GM21447 (cell line): ENCODE results near the gene ZDHHC15.
"Not testable (repeated sequence)": the region's sequence is repeated elsewhere in the genome, so short reads cannot be mapped to it uniquely, and the experiment has no call there.

Source experiments
- ATAC-seq: cut with Tn5 transposase; IDR thresholded peaks from one replicate; pipeline ENCODE4 v1.9.1; 2021; ENCODE audit not compliant: unreplicated experiment

Gene ZDHHC15

DNA sequence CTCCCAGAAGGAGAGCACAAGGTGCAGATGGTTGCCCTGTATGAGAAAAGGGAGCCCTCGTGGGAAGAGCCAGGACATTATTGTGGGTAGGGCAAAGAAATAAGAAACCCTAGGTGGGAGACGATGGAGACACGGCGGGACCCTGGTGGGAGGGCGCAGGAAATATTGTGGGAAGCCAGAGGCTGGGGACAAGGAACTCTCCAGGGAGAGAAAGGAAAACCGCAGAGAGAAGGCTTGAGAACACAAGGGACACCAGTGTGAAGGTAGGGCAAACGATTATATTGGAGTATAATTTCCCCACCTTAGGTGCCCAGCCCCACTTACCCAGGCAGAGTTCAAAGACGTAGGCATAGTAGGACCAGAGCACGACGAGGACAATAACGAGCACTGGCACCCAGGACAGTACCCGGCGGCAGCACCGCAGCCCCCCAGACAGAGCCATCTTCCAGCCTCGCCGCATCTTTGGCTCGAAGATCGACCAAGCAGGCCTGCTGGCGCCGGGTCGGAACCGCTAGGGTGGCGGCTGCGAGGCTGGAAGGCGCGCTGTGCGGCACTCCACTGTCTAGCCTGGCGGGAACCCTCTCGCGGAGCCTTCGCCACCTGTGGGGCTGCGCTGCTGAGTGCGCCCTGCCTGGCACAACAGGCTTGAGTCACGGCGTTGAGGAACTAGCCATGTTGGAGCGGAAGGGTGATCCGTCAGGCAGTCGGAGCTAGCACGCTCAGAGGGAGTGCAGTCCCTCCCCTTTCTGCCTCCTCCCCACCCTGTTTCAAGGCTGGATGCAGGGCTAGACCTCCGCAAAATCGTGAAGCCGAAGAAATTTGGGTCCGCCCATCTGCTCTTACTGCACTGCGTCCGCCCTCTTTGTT, at the start of gene ZDHHC15:
ZDHHC15 (minus strand) TSS at position 473 of the 867 bp plus-strand sequence; CDS start at position 460, 13 bp downstream.
- ATAC-seq = no peak

DNA sequence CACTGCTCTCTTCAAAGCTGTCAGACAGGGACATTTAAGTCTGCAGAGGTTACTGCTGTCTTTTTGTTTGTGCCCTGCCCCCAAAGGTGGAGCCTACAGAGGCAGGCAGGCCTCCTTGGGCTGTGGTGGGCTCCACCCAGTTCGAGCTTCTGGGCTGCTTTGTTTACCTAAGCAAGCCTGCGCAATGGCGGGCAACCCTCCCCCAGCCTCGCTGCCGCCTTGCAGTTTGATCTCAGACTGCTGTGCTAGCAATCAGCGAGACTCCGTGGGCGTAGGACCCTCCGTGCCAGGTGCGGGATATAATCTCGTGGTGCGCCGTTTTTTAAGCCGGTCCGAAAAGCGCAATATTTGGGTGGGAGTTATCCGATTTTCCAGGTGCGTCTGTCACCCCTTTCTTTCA, 37.7 kb upstream of the ZDHHC15 start:
- ATAC-seq = not testable (repeated sequence)

DNA sequence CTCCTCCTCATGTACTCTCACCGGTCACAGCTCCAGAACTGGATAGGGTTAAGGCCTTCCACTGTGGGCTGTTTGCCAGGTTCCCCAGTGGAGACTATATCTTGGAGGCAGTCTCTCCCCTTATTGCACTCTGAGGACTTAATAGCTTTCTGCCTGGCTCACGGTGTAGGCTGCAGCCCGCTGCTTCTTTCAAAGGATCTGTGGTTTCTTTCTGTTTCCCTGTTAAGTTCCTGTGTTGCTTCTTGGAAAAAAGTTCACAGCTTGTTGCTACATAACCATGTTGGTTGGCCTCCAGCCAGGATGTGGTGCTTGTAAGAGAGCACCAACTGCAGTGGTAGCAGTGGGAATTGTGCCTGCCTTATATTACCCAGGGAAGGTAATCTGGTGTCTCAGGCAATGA, 24.9 kb upstream of the ZDHHC15 start:
- ATAC-seq = no peak

DNA sequence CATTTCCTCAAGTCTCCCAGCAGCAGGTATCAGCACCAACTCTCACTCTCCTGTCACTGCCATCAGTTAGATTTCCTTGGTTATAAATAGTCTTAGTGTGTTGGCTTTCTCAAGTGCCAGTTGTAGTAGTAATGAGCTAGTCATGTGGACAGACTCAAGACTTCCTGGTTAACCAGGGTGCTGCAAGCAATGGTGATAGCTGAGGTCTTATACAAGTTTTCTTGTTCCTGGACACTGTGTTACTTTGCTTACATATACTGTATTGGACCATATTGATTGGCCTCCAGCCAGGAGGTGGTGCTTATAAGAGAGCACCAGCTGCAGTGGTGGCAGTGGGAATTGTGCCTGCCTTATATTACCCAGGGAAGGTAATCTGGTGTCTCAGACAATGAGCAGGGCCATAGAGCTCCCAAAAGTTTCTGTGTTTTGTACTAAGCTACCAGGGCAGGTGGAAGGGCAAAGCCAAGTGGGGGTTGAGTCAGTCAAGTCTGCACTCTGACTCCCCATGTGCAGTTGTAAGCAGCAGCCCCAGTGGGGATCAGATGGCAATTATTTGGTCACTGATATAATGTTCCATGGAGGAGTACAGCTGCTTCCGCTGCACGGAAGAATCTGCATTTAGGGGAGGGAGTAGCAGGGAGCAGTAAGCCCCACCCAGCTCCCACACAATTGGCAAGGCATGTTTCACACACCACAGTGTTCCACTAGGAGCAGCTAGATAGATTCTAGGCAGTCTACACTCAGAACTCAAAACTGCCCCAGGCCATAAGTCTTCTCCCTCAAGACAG, 24.1 kb upstream of the ZDHHC15 start:
- ATAC-seq = no peak

DNA sequence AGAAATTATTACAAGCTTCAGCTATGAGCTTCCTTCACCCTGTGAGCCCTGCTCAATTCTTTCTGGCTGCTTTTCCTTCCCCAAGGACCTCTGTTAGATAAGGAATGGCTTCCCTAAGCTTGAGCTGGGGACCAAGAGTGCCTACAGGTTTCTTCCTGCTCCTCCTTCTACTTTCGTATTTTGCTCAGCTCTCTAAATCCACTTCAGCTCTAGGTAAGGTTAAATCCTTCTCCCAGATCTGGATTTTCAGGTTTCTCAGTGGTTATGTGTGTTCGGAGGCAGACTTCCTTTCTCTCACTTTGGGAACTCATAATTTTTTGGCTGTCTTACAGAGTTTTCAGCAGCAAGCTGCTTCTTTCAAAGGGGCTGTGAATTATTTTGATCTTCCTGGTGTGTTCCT, 21.9 kb upstream of the ZDHHC15 start:
- no peak for ATAC-seq

- ATAC-seq = no peak
Observed at GRCh38 chrX:75483933-75484332, 38.9 kb downstream of the ZDHHC15 start.

- ATAC-seq = not testable (repeated sequence)
Observed at GRCh38 chrX:75461780-75462179, 61.1 kb downstream of the ZDHHC15 start.

GRCh38 chrX:75421688-75422230, 101.1 kb downstream of the ZDHHC15 start:
- ATAC-seq = no peak

GRCh38 chrX:75407153-75407552, 115.7 kb downstream of the ZDHHC15 start:
- not testable (repeated sequence) for ATAC-seq

DNA sequence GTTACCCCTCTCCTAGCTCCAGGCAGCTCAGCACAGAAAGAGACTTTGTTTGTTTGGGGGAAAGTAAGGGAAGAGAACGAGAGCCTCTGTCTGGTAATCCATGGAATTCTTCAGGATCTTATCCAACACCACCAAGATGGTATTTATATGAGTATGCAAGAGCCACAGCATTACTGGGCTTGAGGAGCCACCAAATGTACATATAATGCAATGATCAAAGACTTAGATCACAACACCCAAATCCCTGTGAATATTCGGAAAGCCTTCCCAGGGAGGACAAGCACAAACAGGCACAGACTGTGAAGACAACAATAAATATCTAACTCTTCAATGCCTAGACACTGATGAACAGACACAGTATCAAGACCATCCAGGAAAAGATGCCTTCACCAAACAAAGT, 132.4 kb downstream of the ZDHHC15 start:
- no peak for ATAC-seq

- ATAC-seq = no peak
Observed at GRCh38 chrX:75369721-75370120, 153.1 kb downstream of the ZDHHC15 start.

DNA sequence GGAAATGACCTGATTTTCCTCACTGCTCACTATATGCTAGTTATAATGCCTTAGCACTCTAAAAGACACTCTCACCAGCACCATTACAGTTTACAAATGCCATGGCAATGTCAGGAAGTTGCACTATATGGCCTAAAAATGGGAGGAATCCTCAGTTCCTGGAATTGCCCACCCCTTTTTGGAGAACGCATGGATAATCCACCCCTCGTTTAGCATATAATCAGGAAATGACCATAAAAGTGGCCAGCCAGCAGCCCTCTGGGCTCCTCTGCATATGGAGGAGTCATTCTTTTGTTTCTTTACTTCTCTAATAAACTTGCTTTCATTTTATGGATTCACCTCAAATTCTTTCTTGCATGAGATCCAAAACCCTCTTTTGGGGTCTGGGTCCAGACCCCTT, 156.0 kb downstream of the ZDHHC15 start:
- ATAC-seq = no peak

DNA sequence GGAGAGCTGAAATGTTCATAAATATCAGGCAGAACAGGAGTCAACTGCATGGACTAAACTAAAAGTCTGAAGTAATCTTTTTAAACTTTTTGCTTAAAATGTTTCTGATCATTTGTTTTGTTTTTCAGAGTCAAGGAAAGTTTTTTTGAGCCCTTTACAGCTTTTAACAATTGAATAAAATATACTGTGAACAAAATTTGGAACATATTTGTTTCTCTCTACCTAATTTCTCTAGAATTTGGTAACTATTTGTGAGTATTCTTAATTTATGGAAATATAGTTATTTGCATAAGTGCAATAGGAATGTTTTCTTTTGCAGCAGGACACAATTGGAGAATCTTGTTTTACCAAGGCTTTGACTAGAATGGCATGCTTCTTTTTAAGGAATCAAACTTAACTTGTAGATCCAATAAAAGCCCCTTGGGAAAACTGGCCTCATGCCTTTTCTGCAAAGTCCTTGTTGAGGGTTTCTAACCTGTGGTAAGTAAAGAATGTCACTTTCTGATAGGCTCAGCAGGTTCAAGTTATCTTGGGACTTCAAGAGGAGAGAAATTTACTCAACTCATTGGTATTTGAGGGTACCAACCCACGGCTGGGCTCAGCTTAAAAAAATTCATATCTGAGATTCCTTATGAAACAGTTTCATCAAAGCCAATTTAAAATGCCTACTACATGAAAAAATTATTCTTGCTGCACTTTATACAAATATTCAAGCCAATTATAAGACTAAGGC, 157.4 kb downstream of the ZDHHC15 start:
- ATAC-seq = no peak

GRCh38 chrX:75361788-75362187, 161.0 kb downstream of the ZDHHC15 start:
- ATAC-seq = no peak

GRCh38 chrX:75348601-75349000, 174.2 kb downstream of the ZDHHC15 start:
- ATAC-seq = not testable (repeated sequence)

DNA sequence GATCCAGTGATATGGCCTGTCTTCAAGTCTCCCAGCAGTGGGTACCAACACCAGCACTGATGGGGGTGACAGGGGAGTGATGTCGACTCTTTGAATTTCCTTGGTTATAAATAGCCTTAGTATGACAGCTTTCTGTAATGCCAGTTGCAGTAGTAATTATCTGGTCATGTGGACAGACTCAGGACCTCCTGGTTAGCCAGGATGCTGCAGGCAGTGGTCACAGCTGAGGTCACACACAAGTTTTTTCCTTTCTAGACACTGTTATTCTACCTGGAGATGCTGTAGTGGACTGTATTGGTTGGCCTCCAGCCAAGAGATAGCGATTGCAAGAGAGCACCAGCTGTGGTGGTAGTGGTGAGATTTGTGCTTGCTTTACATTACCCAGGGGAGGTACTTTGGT, 185.3 kb downstream of the ZDHHC15 start:
- ATAC-seq = no peak

- ATAC-seq = no peak
Observed at GRCh38 chrX:75335127-75335458, 187.7 kb downstream of the ZDHHC15 start.

DNA sequence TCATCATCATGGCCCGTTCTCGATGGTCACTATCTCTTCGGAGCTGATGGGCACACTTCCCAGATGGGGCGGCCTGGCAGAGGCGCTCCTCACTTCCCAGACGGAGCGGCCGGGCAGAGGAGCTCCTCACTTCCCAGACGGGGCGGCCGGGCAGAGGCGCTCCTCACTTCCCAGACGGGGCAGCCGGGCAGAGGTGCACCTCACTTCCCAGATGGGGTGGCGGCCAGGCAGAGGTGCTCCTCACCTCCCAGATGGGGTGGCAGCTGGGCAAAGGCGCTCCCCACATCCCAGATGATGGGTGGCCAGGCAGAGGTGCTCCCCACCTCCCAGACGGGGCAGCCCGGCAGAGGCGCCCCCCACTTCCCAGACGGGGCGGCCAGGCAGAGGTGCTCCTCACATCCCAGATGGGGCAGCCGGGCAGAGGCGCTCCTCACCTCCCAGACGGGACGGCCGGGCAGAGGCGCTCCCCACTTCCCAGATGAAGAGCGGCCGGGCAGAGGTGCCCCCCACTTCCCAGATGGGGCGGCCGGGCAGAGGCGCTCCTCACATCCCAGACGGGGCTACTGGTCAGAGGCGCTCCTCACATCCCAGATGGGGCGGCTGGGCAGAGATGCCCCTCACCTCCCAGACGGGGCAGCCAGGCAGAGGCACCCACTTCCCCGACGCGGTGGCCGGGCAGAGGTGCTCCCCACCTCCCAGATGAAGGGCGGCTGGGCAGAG, 188.3 kb downstream of the ZDHHC15 start:
- not testable (repeated sequence) for ATAC-seq

GRCh38 chrX:75327607-75328006, 195.2 kb downstream of the ZDHHC15 start:
- ATAC-seq = no peak
